Mesenchymal stem cell (in vitro differentiated cells and primary cell): ENCODE results near the gene CDK6.

Experiments
- DNase-seq: peaks from one replicate; pipeline ENCODE4 v3.0.0-alpha.2; 2013
- H2AFZ ChIP-seq: one replicate; pipeline ENCODE4 v1.6.1; 2013; ENCODE audit warnings: low read depth, mild to moderate bottlenecking, control low read depth, inconsistent platforms, low read length, moderate library complexity
- H2AK5ac ChIP-seq: 2 replicates; pipeline ENCODE4 v1.6.1; 2013; ENCODE audit warnings: low read length, moderate library complexity, mild to moderate bottlenecking, inconsistent platforms; ENCODE audit not compliant: severe bottlenecking
- H2BK120ac ChIP-seq: one replicate; pipeline ENCODE4 v1.6.1; 2013; ENCODE audit warnings: low read depth, mild to moderate bottlenecking, inconsistent platforms, low read length, moderate library complexity
- H2BK12ac ChIP-seq, 2 experiments: one replicate each; pipeline ENCODE4 v1.6.1; 2013; ENCODE audit warnings: inconsistent platforms in 2 of 2, low read length in 2 of 2, mild to moderate bottlenecking in 2 of 2, moderate library complexity in 2 of 2, control low read depth in 1 of 2
- H2BK15ac ChIP-seq: one replicate; pipeline ENCODE4 v1.6.1; 2013; ENCODE audit warnings: mild to moderate bottlenecking, low read depth, inconsistent platforms; ENCODE audit not compliant: poor library complexity, severe bottlenecking
- H2BK5ac ChIP-seq: 2 replicates; pipeline ENCODE4 v1.6.1; 2013; ENCODE audit warnings: low read depth, mild to moderate bottlenecking, low read length, control low read depth, inconsistent platforms; ENCODE audit not compliant: poor library complexity, severe bottlenecking
- H3K14ac ChIP-seq, 2 experiments: one replicate each; pipeline ENCODE4 v1.6.1; 2013; ENCODE audit warnings: inconsistent platforms in 2 of 2, low read length in 2 of 2, control low read depth in 1 of 2, mild to moderate bottlenecking in 1 of 2, moderate library complexity in 1 of 2
- H3K18ac ChIP-seq, 2 experiments: one replicate each; pipeline ENCODE4 v1.6.1; 2013; ENCODE audit warnings: inconsistent platforms in 2 of 2, low read length in 2 of 2, control low read depth in 1 of 2, low read depth in 1 of 2, mild to moderate bottlenecking in 1 of 2
- H3K23ac ChIP-seq, 2 experiments: one replicate each; pipeline ENCODE4 v1.6.1; 2013; ENCODE audit warnings: inconsistent platforms in 2 of 2, low read length in 2 of 2, mild to moderate bottlenecking in 2 of 2, moderate library complexity in 2 of 2, control low read depth in 1 of 2
- H3K27ac ChIP-seq: 2 replicates; pipeline ENCODE4 v1.5.1; 2013; ENCODE audit warnings: mild to moderate bottlenecking, moderate library complexity, low read length, control low read depth, inconsistent platforms; ENCODE audit not compliant: poor library complexity, severe bottlenecking
- H3K27me3 ChIP-seq, 2 experiments: 2 replicates each; pipeline versions ENCODE4 v1.6.1 to v1.7.0; 2013; ENCODE audit warnings: low read length in 2 of 2, mild to moderate bottlenecking in 2 of 2, moderate library complexity in 2 of 2, control low read depth in 1 of 2, inconsistent platforms in 1 of 2; ENCODE audit not compliant: control insufficient read depth in 1 of 2, insufficient read depth in 1 of 2
- H3K36me3 ChIP-seq, 2 experiments: 2 replicates each; pipeline versions ENCODE4 v1.6.1 to v1.7.0; 2013; ENCODE audit warnings: low read length in 2 of 2, control low read depth in 1 of 2, inconsistent platforms in 1 of 2, low read depth in 1 of 2, mild to moderate bottlenecking in 1 of 2; ENCODE audit not compliant: insufficient read depth in 2 of 2, control insufficient read depth in 1 of 2
- H3K4ac ChIP-seq, 2 experiments: one replicate each; pipeline ENCODE4 v1.6.1; 2013; ENCODE audit warnings: inconsistent platforms in 2 of 2, low read length in 2 of 2, mild to moderate bottlenecking in 2 of 2, moderate library complexity in 2 of 2, control low read depth in 1 of 2, low read depth in 1 of 2
- H3K4me1 ChIP-seq: 2 replicates; pipeline ENCODE4 v1.6.1; 2013; ENCODE audit warnings: low read depth, low read length, control low read depth; ENCODE audit not compliant: control insufficient read depth, insufficient read depth
- H3K4me2 ChIP-seq: 2 replicates; pipeline ENCODE4 v1.6.1; 2013; ENCODE audit warnings: low read length, mild to moderate bottlenecking, inconsistent platforms; ENCODE audit not compliant: poor library complexity, severe bottlenecking
- H3K4me3 ChIP-seq, 2 experiments: 2 replicates each; pipeline versions ENCODE4 v1.5.1 to v1.7.0; 2013; ENCODE audit warnings: low read length in 2 of 2, mild to moderate bottlenecking in 2 of 2, control low read depth in 1 of 2, low read depth in 1 of 2; ENCODE audit not compliant: insufficient read depth in 1 of 2
- H3K79me1 ChIP-seq: replicated peaks from 2 replicates; pipeline ENCODE4 v1.6.1; 2013; ENCODE audit warnings: mild to moderate bottlenecking, control low read depth, low read length, inconsistent platforms; ENCODE audit not compliant: poor library complexity, severe bottlenecking
- H3K9ac ChIP-seq: 2 replicates; pipeline ENCODE4 v1.7.0; 2013; ENCODE audit warnings: mild to moderate bottlenecking, low read length, moderate library complexity
- H3K9me3 ChIP-seq: 2 replicates; pipeline ENCODE4 v1.7.0; 2013; ENCODE audit warnings: mild to moderate bottlenecking, low read length; ENCODE audit not compliant: control insufficient read depth
- H4K8ac ChIP-seq: one replicate; pipeline ENCODE4 v1.6.1; 2013; ENCODE audit warnings: inconsistent platforms, mild to moderate bottlenecking, low read length, moderate library complexity
- H4K91ac ChIP-seq: one replicate; pipeline ENCODE4 v1.6.1; 2013; ENCODE audit warnings: mild to moderate bottlenecking, low read length, inconsistent platforms
- WGBS: methylation state at CpG from one replicate; pipeline ENCODE4 v1.1.7; 2013; ENCODE audit warnings: mixed read lengths; 5-methylcytosine and 5-hydroxymethylcytosine counted together

The CDK6 gene

GRCh38 chr7:92809760-92810573, 26.4 kb downstream of the CDK6 start:
- Histone ChIP-seq H3K27ac (peak overlapping the region; percentile 36), H2BK120ac (no peak overlapping the region), H2AK5ac (no peak overlapping the region), H4K8ac (no peak overlapping the region), H3K18ac (no peak overlapping the region), H2BK12ac (no peak overlapping the region), H2BK15ac (no peak overlapping the region), H3K4me2 (no peak overlapping the region), H3K27me3 (no peaks in the 10 kb centered on the region), H4K91ac (no peak overlapping the region), H2AFZ (no peak overlapping the region), H3K23ac (no peak overlapping the region), H3K79me1 (peaks cover 1% of the 10 kb centered on the region), H3K36me3 (no peaks in the 10 kb centered on the region), H3K4me3 (peak overlapping the region in 1 of 2 experiments; percentile 28), H2BK5ac (no peak overlapping the region), H3K4ac (no peak overlapping the region), H3K9me3 (no peaks in the 10 kb centered on the region), H3K9ac (peak overlapping the region; percentile 54), H3K14ac (no peak overlapping the region), H3K4me1 (peaks cover 3% of the 10 kb centered on the region)
- 3% methylated on average over 6 of the region's 10 CpGs for whole genome bisulfite sequencing
- DNase-seq: peak; percentile 92

GRCh38 chr7:92809397-92809759, 27.0 kb downstream of the CDK6 start:
- Histone ChIP-seq H3K4me2 (no peak overlapping the region), H2BK120ac (no peak overlapping the region), H3K36me3 (no peaks in the 10 kb centered on the region), H3K4ac (peak overlapping the region in 1 of 2 experiments; percentile 87), H3K18ac (peak overlapping the region in 1 of 2 experiments; percentile 69), H3K79me1 (peaks cover 1% of the 10 kb centered on the region), H3K27me3 (no peaks in the 10 kb centered on the region), H3K27ac (peak overlapping the region; percentile 79), H2BK5ac (no peak overlapping the region), H2AK5ac (no peak overlapping the region), H3K9ac (peak overlapping the region; percentile 54), H3K9me3 (no peaks in the 10 kb centered on the region), H2BK15ac (no peak overlapping the region), H3K23ac (no peak overlapping the region), H4K91ac (no peak overlapping the region), H2BK12ac (no peak overlapping the region), H4K8ac (peak overlapping the region; percentile 72), H3K4me1 (peaks cover 3% of the 10 kb centered on the region), H3K14ac (no peak overlapping the region), H2AFZ (no peak overlapping the region), H3K4me3 (peak overlapping the region in 1 of 2 experiments; percentile 28)
- DNase-seq: no peak

GRCh38 chr7:92808635-92809034, 27.7 kb downstream of the CDK6 start:
- Histone ChIP-seq H2BK12ac (no peak overlapping the region), H2BK5ac (no peak overlapping the region), H3K9me3 (no peaks in the 10 kb centered on the region), H2BK15ac (no peak overlapping the region), H3K27me3 (no peaks in the 10 kb centered on the region), H3K18ac (no peak overlapping the region), H3K79me1 (peaks cover 1% of the 10 kb centered on the region), H3K27ac (no peak overlapping the region), H3K4ac (no peak overlapping the region), H3K36me3 (no peaks in the 10 kb centered on the region), H3K4me1 (peaks cover 3% of the 10 kb centered on the region), H4K8ac (no peak overlapping the region), H3K14ac (no peak overlapping the region), H2AK5ac (no peak overlapping the region), H3K4me3 (no peak overlapping the region), H3K9ac (peak overlapping the region; percentile 18), H3K23ac (no peak overlapping the region), H3K4me2 (no peak overlapping the region), H2AFZ (no peak overlapping the region), H4K91ac (no peak overlapping the region), H2BK120ac (no peak overlapping the region)
- no peak for DNase-seq

- H3K9me3 ChIP-seq: no peaks in the 10 kb centered on the region
These were observed 28.4 kb downstream of the CDK6 start for GRCh38 chr7:92808006-92808405.

More at GRCh38 chr7:92808006-92808405, 28.4 kb downstream of the CDK6 start:
- Histone ChIP-seq H4K91ac (no peak overlapping the region), H2AFZ (no peak overlapping the region), H2BK12ac (no peak overlapping the region), H2BK120ac (no peak overlapping the region), H4K8ac (no peak overlapping the region), H3K9ac (peak overlapping the region; percentile 18), H3K27me3 (no peaks in the 10 kb centered on the region), H3K4me2 (no peak overlapping the region), H2BK5ac (no peak overlapping the region), H2BK15ac (no peak overlapping the region), H3K14ac (no peak overlapping the region), H3K4me3 (no peak overlapping the region), H3K36me3 (peaks cover 0 to 2% of the 10 kb centered on the region in 2 experiments), H2AK5ac (no peak overlapping the region), H3K23ac (no peak overlapping the region), H3K27ac (no peak overlapping the region), H3K18ac (no peak overlapping the region), H3K4me1 (peaks cover 4% of the 10 kb centered on the region), H3K4ac (no peak overlapping the region), H3K79me1 (peaks cover 4% of the 10 kb centered on the region)
- WGBS: 100% methylated on average over 1 of the region's 2 CpGs
- peak; percentile 40 for DNase-seq
